Neuron (in vitro differentiated cells): ENCODE data around the gene CYP2U1.

Experiments
- H2AFZ ChIP-seq: one replicate; pipeline ENCODE4 v1.6.1; 2013; ENCODE audit warnings: low read depth, mild to moderate bottlenecking, inconsistent platforms, low read length, moderate library complexity
- H3K27me3 ChIP-seq: one replicate; pipeline ENCODE4 v1.6.1; 2013; ENCODE audit warnings: low read length; ENCODE audit not compliant: insufficient read depth
- H3K36me3 ChIP-seq: one replicate; pipeline ENCODE4 v1.6.1; 2013; ENCODE audit warnings: low read length; ENCODE audit not compliant: insufficient read depth
- H3K4me1 ChIP-seq: one replicate; pipeline ENCODE4 v1.6.1; 2013; ENCODE audit warnings: low read length; ENCODE audit not compliant: insufficient read depth
- H3K4me3 ChIP-seq: 2 replicates; pipeline ENCODE4 v1.5.1; 2013; ENCODE audit warnings: mild to moderate bottlenecking, low read length, moderate library complexity
- H3K9me3 ChIP-seq: one replicate; pipeline ENCODE4 v1.6.1; 2013; ENCODE audit warnings: low read length

The CYP2U1 gene

GRCh38 chr4:107974523-107974922 lies 43.2 kb downstream of the CYP2U1 start:
- H3K4me1 ChIP-seq = no peaks in the 10 kb centered on the region
- H3K9me3 ChIP-seq = no peaks in the 10 kb centered on the region
- no peaks in the 10 kb centered on the region for H3K36me3 ChIP-seq
- no peaks in the 10 kb centered on the region for H3K27me3 ChIP-seq
- H2AFZ ChIP-seq = no peak overlapping the region
- H3K4me3 ChIP-seq = no peak overlapping the region

GRCh38 chr4:107977482-107977881 lies 46.1 kb downstream of the CYP2U1 start:
- Histone ChIP-seq H3K9me3 (no peaks in the 10 kb centered on the region), H3K4me1 (no peaks in the 10 kb centered on the region), H3K36me3 (no peaks in the 10 kb centered on the region), H2AFZ (no peak overlapping the region), H3K27me3 (no peaks in the 10 kb centered on the region), H3K4me3 (no peak overlapping the region)

GRCh38 chr4:107977966-107978705 lies 46.8 kb downstream of the CYP2U1 start:
- Histone ChIP-seq H3K36me3 (no peaks in the 10 kb centered on the region), H3K4me3 (no peak overlapping the region), H2AFZ (no peak overlapping the region), H3K27me3 (no peaks in the 10 kb centered on the region), H3K4me1 (no peaks in the 10 kb centered on the region), H3K9me3 (no peaks in the 10 kb centered on the region)

GRCh38 chr4:107978716-107979451 lies 47.5 kb downstream of the CYP2U1 start:
- Histone ChIP-seq H3K36me3 (no peaks in the 10 kb centered on the region), H3K27me3 (no peaks in the 10 kb centered on the region), H3K4me3 (no peak overlapping the region), H3K9me3 (no peaks in the 10 kb centered on the region), H2AFZ (no peak overlapping the region), H3K4me1 (no peaks in the 10 kb centered on the region)

- no peaks in the 10 kb centered on the region for H3K9me3 ChIP-seq
- H3K4me3 ChIP-seq = no peak overlapping the region
- no peak overlapping the region for H2AFZ ChIP-seq
- H3K36me3 ChIP-seq = no peaks in the 10 kb centered on the region
- peaks cover 18% of the 10 kb centered on the region for H3K4me1 ChIP-seq
- H3K27me3 ChIP-seq = no peaks in the 10 kb centered on the region
Observed at GRCh38 chr4:107987916-107988762, 56.8 kb downstream of the CYP2U1 start.

- H3K27me3 ChIP-seq = no peaks in the 10 kb centered on the region
- no peaks in the 10 kb centered on the region for H3K36me3 ChIP-seq
- no peaks in the 10 kb centered on the region for H3K9me3 ChIP-seq
- peaks cover 18% of the 10 kb centered on the region for H3K4me1 ChIP-seq
- H2AFZ ChIP-seq = no peak overlapping the region
- peak overlapping the region; percentile 95 for H3K4me3 ChIP-seq
Observed at GRCh38 chr4:107988763-107989035, 57.4 kb downstream of the CYP2U1 start.

GRCh38 chr4:107989162-107989536 lies 57.8 kb downstream of the CYP2U1 start:
- Histone ChIP-seq H2AFZ (peak overlapping the region; percentile 49), H3K4me1 (peaks cover 18% of the 10 kb centered on the region), H3K27me3 (no peaks in the 10 kb centered on the region), H3K4me3 (peak overlapping the region; percentile 95), H3K36me3 (no peaks in the 10 kb centered on the region), H3K9me3 (no peaks in the 10 kb centered on the region)

- peaks cover 18% of the 10 kb centered on the region for H3K4me1 ChIP-seq
- H3K9me3 ChIP-seq = no peaks in the 10 kb centered on the region
- no peaks in the 10 kb centered on the region for H3K27me3 ChIP-seq
- peak within 1 kb of the TSS; percentile 95 for H3K4me3 ChIP-seq
- H3K36me3 ChIP-seq = no peaks in the 10 kb centered on the region
- peak within 1 kb of the TSS; percentile 98 for H2AFZ ChIP-seq
Observed at GRCh38 chr4:107989537-107990386, 58.4 kb downstream of the CYP2U1 start, which contains the start of gene HADH. Gene HADH (plus strand): TSS chr4:107989889. CDS start chr4:107989933, 44 bp downstream.

- H3K4me3 ChIP-seq = no peak overlapping the region
- peaks cover 4% of the 10 kb centered on the region for H3K9me3 ChIP-seq
- H3K4me1 ChIP-seq = peaks cover 18% of the 10 kb centered on the region
- H2AFZ ChIP-seq = no peak overlapping the region
- H3K27me3 ChIP-seq = no peaks in the 10 kb centered on the region
- H3K36me3 ChIP-seq = peaks cover 9% of the 10 kb centered on the region
Observed at GRCh38 chr4:107991945-107992630, 60.7 kb downstream of the CYP2U1 start.

GRCh38 chr4:107993969-107994368 lies 62.6 kb downstream of the CYP2U1 start:
- Histone ChIP-seq H3K4me1 (peaks cover 12% of the 10 kb centered on the region), H3K27me3 (no peaks in the 10 kb centered on the region)

GRCh38 chr4:107994894-107995293 lies 63.5 kb downstream of the CYP2U1 start:
- Histone ChIP-seq H3K36me3 (peaks cover 9% of the 10 kb centered on the region), H3K9me3 (peaks cover 4% of the 10 kb centered on the region), H2AFZ (no peak overlapping the region), H3K4me1 (peaks cover 8% of the 10 kb centered on the region), H3K27me3 (no peaks in the 10 kb centered on the region), H3K4me3 (no peak overlapping the region)

More at GRCh38 chr4:107993969-107994368, 62.6 kb downstream of the CYP2U1 start:
- Histone ChIP-seq H3K9me3 (peaks cover 4% of the 10 kb centered on the region), H2AFZ (no peak overlapping the region), H3K4me3 (no peak overlapping the region), H3K36me3 (peaks cover 9% of the 10 kb centered on the region)
